ENCODE results near the gene CYP1A2.

GRCh38 chr15:74709011-74709410, 39.6 kb upstream of the CYP1A2 start:
- TF ChIP-seq CTCF (conservative IDR thresholded peaks at IDR 0.05; ENCODE audit: low read length) (no peak), EZH2phosphoT487 (IDR thresholded peaks at IDR 0.05; ENCODE audit: borderline replicate concordance, low read depth, low read length) (no peak)

Data from OCI-LY7 (cell line).